PC-9 (cell line): ENCODE measurements around the gene RAB43. TPM values are rescaled to one million over a fixed set of nuclear protein-coding genes. Genes with fewer than 3 reads are reported as not detected.
A peak's percentile ranks its signal among the peaks of the same experiment; 100 is the strongest.

Experiments
- BruUV-seq: library from RNA; stranded (reverse); fragments of 400-500 nt; replicated peaks from 2 replicates; lab custom pipeline; 2021; lab: Mats Ljungman, UMichigan
- CTCF ChIA-PET: fragments of 300-600 bp; sonication (Branson Sonifier 250); formaldehyde crosslinking; loops from one replicate; lab custom pipeline; 2022; ENCODE audit warnings: antibody characterized with exemption; lab: Charles Lee
- POLR2A ChIA-PET: fragments of 300-600 bp; sonication (Branson Sonifier 250); formaldehyde crosslinking; loops from one replicate; lab custom pipeline; 2022; ENCODE audit warnings: antibody characterized with exemption; ENCODE audit not compliant: unreplicated experiment; lab: Charles Lee
- DNase-seq, 2 experiments: peaks; one replicate each; pipeline versions ENCODE4 v3.0.0 to v3.0.0-alpha.2; 2015 to 2022; ENCODE audit warnings: mixed read lengths in 1 of 2
- H2AFZ ChIP-seq: fragments of 200-600 bp; sonication (generic); 2 replicates; pipeline ENCODE4 v1.8.1; 2017; ENCODE audit warnings: antibody characterized with exemption
- H3F3A ChIP-seq: fragments of 200-600 bp; sonication (generic); 2 replicates; pipeline ENCODE4 v1.8.1; 2017; ENCODE audit warnings: antibody characterized with exemption, mild to moderate bottlenecking, low read depth; ENCODE audit not compliant: insufficient read depth
- H3K27ac ChIP-seq: fragments of 200-600 bp; sonication (generic); 2 replicates; pipeline ENCODE4 v1.6.1; 2016; ENCODE audit warnings: mixed run types
- H3K27me3 ChIP-seq: fragments of 200-600 bp; sonication (generic); 2 replicates; pipeline ENCODE4 v1.6.1; 2016; ENCODE audit warnings: low read depth, mixed run types; ENCODE audit not compliant: insufficient read depth
- H3K36me3 ChIP-seq: fragments of 200-600 bp; sonication (generic); 2 replicates; pipeline ENCODE4 v1.6.1; 2016; ENCODE audit warnings: low read depth, mixed run types
- H3K4me1 ChIP-seq: fragments of 200-600 bp; sonication (generic); replicated peaks from 2 replicates; pipeline ENCODE4 v1.6.1; 2016; ENCODE audit warnings: mixed run types; ENCODE audit not compliant: insufficient read depth
- H3K4me2 ChIP-seq: fragments of 200-600 bp; sonication (generic); 2 replicates; pipeline ENCODE4 v1.6.1; 2017; ENCODE audit warnings: mixed run types
- H3K4me3 ChIP-seq: fragments of 200-600 bp; sonication (generic); 2 replicates; pipeline ENCODE4 v1.6.1; 2016; ENCODE audit warnings: mixed run types
- H3K79me2 ChIP-seq: fragments of 200-600 bp; sonication (generic); 2 replicates; pipeline ENCODE4 v1.6.1; 2017; ENCODE audit warnings: low read depth, mixed run types
- H3K9me2 ChIP-seq: fragments of 200-600 bp; sonication (generic); 2 replicates; pipeline ENCODE4 v1.8.1; 2017; ENCODE audit warnings: mild to moderate bottlenecking; ENCODE audit not compliant: insufficient read depth
- H3K9me3 ChIP-seq: fragments of 200-600 bp; sonication (generic); 2 replicates; pipeline ENCODE4 v1.8.1; 2016; ENCODE audit warnings: low read depth; ENCODE audit not compliant: insufficient read depth
- H4K20me1 ChIP-seq: fragments of 200-600 bp; sonication (generic); 2 replicates; pipeline ENCODE4 v1.8.1; 2017; ENCODE audit not compliant: insufficient read depth
- EZH2 ChIP-seq: fragments of 200-600 bp; sonication (generic); IDR thresholded peaks from 2 replicates; pipeline ENCODE4 v1.8.0; 2017; ENCODE audit warnings: antibody characterized with exemption, low read depth
- intact Hi-C: fragments of 100-400 bp; cut with micrococcal nuclease; formaldehyde crosslinking; loops from one replicate; pipeline ENCODE4 v1.10.0; 2022; ENCODE audit not compliant: unreplicated experiment
- total RNA-seq: library from RNA; stranded (reverse); gene quantifications from 2 replicates; pipeline ENCODE4 v1.2.3, GENCODE V29; 2021
- TF ChIP-seq, protein P1 (sequence below): fragments of 200-600 bp; sonication (generic); conservative IDR thresholded peaks from 2 replicates; pipeline ENCODE4 v1.6.1; 2017; ENCODE audit warnings: mixed run types, antibody characterized with exemption, mild to moderate bottlenecking, moderate library complexity

The RAB43 gene
- total RNA-seq, 1 experiment from 2014 or later = 39.5 TPM

DNA sequence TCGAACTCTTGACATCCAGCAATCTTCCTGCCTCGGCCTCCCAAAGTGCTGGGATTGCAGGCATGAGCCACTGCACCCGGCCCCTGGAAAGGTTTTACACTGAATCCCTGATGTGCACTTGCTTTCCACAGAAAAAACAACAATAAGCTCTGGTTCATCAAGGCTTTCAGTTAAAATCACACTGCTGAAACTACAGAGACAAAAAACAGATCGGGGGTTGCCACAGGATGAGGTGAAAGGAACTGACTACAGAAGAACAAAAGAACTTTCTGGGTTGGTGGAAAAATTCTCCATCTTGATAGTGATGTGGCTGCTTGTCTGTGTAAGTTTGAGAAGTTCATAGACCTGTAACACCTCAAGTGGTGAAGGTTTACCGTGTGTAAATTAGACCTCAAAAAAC lies 2.9 kb downstream of the RAB43 start:
- Histone ChIP-seq H3K27ac (no peak overlapping the region), H3F3A (peaks cover 38% of the 10 kb centered on the region), H3K79me2 (peaks cover 42% of the 10 kb centered on the region), H3K4me3 (peak overlapping the region; percentile 70; the same call in 1 of the 2 replicates), H4K20me1 (peaks cover 15% of the 10 kb centered on the region), H3K9me2 (no peaks in the 10 kb centered on the region), H3K4me1 (peaks cover 17% of the 10 kb centered on the region), H3K27me3 (no peaks in the 10 kb centered on the region), H3K9me3 (no peaks in the 10 kb centered on the region), H3K36me3 (0 out of 2 replicates have a peak, but pooled peaks cover 7% of the 10 kb centered on the region), H2AFZ (no peak overlapping the region), H3K4me2 (peak overlapping the region; percentile 95)
- BruUV-seq = no TSS peak
- ChIA-PET CTCF (no interaction called here), POLR2A (interaction anchor here (0.5 to 0.6 kb wide), 2 partner anchors 42 to 103 kb away, joined by 3 read pairs; no protein-coding TSS in a partner anchor)
- no peak for TF ChIP-seq EZH2
- TF ChIP-seq, protein P1, sequence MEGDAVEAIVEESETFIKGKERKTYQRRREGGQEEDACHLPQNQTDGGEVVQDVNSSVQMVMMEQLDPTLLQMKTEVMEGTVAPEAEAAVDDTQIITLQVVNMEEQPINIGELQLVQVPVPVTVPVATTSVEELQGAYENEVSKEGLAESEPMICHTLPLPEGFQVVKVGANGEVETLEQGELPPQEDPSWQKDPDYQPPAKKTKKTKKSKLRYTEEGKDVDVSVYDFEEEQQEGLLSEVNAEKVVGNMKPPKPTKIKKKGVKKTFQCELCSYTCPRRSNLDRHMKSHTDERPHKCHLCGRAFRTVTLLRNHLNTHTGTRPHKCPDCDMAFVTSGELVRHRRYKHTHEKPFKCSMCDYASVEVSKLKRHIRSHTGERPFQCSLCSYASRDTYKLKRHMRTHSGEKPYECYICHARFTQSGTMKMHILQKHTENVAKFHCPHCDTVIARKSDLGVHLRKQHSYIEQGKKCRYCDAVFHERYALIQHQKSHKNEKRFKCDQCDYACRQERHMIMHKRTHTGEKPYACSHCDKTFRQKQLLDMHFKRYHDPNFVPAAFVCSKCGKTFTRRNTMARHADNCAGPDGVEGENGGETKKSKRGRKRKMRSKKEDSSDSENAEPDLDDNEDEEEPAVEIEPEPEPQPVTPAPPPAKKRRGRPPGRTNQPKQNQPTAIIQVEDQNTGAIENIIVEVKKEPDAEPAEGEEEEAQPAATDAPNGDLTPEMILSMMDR = no peak
- intact Hi-C loops = no loop called here
- DNase-seq = no peak

DNA sequence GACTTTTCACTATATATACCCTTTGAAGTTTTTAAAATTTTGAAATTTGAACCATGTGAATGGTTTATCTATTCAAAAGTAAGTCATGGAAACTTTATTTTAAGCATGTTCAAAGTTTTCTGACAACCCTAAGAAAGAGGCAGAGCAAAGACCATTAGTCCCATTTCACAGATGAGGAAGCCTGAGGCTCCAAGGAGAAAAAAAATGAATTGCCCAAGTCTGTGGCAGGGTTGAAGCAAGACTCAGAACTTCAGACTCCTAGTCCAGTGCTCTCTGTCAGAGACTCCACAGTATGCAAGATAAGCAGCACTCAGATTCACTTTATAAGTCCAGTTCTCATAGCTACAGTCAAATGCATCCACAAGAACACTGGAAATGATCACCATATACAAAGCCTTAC lies 4.5 kb downstream of the RAB43 start:
- H3K36me3 ChIP-seq = 0 out of 2 replicates have a peak, but pooled peaks cover 7% of the 10 kb centered on the region
- BruUV-seq = no TSS peak
- no peak overlapping the region for H3K4me3 ChIP-seq
- no peaks in the 10 kb centered on the region for H3K9me3 ChIP-seq
- ChIA-PET POLR2A (no interaction called here), CTCF (no interaction called here)
- H3K4me2 ChIP-seq = no peak overlapping the region
- H2AFZ ChIP-seq = no peak overlapping the region
- H3K9me2 ChIP-seq = no peaks in the 10 kb centered on the region
- H3K27me3 ChIP-seq = no peaks in the 10 kb centered on the region
- no peak for DNase-seq
- H3K79me2 ChIP-seq = peaks cover 42% of the 10 kb centered on the region
- peaks cover 15% of the 10 kb centered on the region for H4K20me1 ChIP-seq
- no peak overlapping the region for H3K27ac ChIP-seq
- H3K4me1 ChIP-seq = peaks cover 17% of the 10 kb centered on the region
- intact Hi-C loops = no loop called here
- peaks cover 22% of the 10 kb centered on the region for H3F3A ChIP-seq
- TF ChIP-seq, protein P1 = no peak
- no peak for TF ChIP-seq EZH2

DNA sequence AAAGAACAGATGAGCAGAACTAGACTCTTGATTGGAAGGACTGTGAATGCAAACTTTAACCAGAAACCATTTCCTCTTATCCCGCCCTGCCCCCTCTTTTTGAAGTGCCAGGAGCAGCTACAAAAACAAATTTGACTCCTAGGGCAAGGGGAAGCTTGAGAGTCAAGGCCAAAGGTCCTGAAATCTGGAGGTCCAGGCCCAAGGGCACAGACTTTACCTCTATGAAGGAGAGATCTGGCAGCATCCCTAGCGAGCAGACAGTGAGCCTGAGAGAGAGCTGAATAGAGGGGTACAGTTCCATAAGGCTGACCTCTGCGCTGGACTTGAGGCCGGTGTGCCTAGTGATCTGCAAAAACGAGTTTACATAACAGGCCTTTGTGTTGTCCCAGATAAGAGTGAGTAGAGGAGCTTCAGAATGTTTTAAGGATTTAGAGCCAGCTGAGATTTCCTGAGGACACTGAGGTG lies 5.1 kb downstream of the RAB43 start:
- ChIA-PET POLR2A (no interaction called here), CTCF (interaction anchor here (0.5 to 0.6 kb wide), 2 partner anchors 112 to 452 kb away, joined by 4 read pairs; no protein-coding TSS in a partner anchor)
- H2AFZ ChIP-seq = no peak overlapping the region
- intact Hi-C loops = no loop called here
- H3K79me2 ChIP-seq = peaks cover 42% of the 10 kb centered on the region
- no peak overlapping the region for H3K4me3 ChIP-seq
- H3F3A ChIP-seq = peaks cover 22% of the 10 kb centered on the region
- 0 out of 2 replicates have a peak, but pooled peaks cover 7% of the 10 kb centered on the region for H3K36me3 ChIP-seq
- H3K9me2 ChIP-seq = no peaks in the 10 kb centered on the region
- H3K27me3 ChIP-seq = no peaks in the 10 kb centered on the region
- no peaks in the 10 kb centered on the region for H3K9me3 ChIP-seq
- H4K20me1 ChIP-seq = peaks cover 15% of the 10 kb centered on the region
- DNase-seq = no peak
- no peak overlapping the region for H3K27ac ChIP-seq
- BruUV-seq = no TSS peak
- peaks cover 17% of the 10 kb centered on the region for H3K4me1 ChIP-seq
- H3K4me2 ChIP-seq = no peak overlapping the region
- TF ChIP-seq, protein P1 = no peak
- no peak for TF ChIP-seq EZH2
